ENCODE data around the gene PITPNC1. TPM values are rescaled to one million over a fixed set of nuclear protein-coding genes. Genes with fewer than 3 reads are reported as not detected.
"Not testable (repeated sequence)": the region's sequence is repeated elsewhere in the genome, so short reads cannot be mapped to it uniquely, and the experiment has no call there.

PITPNC1 gene
- total RNA-seq, 1 experiment from 2014 or later: 24.0 TPM

GRCh38 chr17:67492824-67493517 is 115.9 kb downstream of the PITPNC1 start:
- DNase-seq (ENCODE audit: low spot score): peak; percentile 45
- in situ Hi-C loops (cut with HindIII; ENCODE audit: low sequenced_read_pairs): no loop called here

GRCh38 chr17:67493812-67494211 is 116.7 kb downstream of the PITPNC1 start:
- in situ Hi-C loops (cut with HindIII; ENCODE audit: low sequenced_read_pairs): no loop called here
- DNase-seq (ENCODE audit: low spot score): no peak

- in situ Hi-C loops (cut with HindIII; ENCODE audit: low sequenced_read_pairs); DNase-seq (ENCODE audit: low spot score): not testable (repeated sequence)
These were observed 118.5 kb downstream of the PITPNC1 start for GRCh38 chr17:67495534-67495933.

GRCh38 chr17:67496286-67496685 is 119.2 kb downstream of the PITPNC1 start:
- no peak for DNase-seq (ENCODE audit: low spot score)
- in situ Hi-C loops (cut with HindIII; ENCODE audit: low sequenced_read_pairs): no loop called here

GRCh38 chr17:67499685-67500084 is 122.6 kb downstream of the PITPNC1 start:
- DNase-seq (ENCODE audit: low spot score): no peak
- in situ Hi-C loops (cut with HindIII; ENCODE audit: low sequenced_read_pairs): no loop called here

GRCh38 chr17:67500261-67500660 is 123.2 kb downstream of the PITPNC1 start:
- DNase-seq (ENCODE audit: low spot score): no peak
- in situ Hi-C loops (cut with HindIII; ENCODE audit: low sequenced_read_pairs): no loop called here

GRCh38 chr17:67500677-67501300 is 123.7 kb downstream of the PITPNC1 start:
- in situ Hi-C loops (cut with HindIII; ENCODE audit: low sequenced_read_pairs): no loop called here
- no peak for DNase-seq (ENCODE audit: low spot score)

GRCh38 chr17:67502151-67502550 is 125.1 kb downstream of the PITPNC1 start:
- DNase-seq (ENCODE audit: low spot score): no peak
- in situ Hi-C loops (cut with HindIII; ENCODE audit: low sequenced_read_pairs): no loop called here

GRCh38 chr17:67503184-67503583 is 126.1 kb downstream of the PITPNC1 start:
- in situ Hi-C loops (cut with HindIII; ENCODE audit: low sequenced_read_pairs): no loop called here
- no peak for DNase-seq (ENCODE audit: low spot score)

- no peak for DNase-seq (ENCODE audit: low spot score)
- in situ Hi-C loops (cut with HindIII; ENCODE audit: low sequenced_read_pairs): no loop called here
These were observed 126.7 kb downstream of the PITPNC1 start for GRCh38 chr17:67503739-67504138.

GRCh38 chr17:67504182-67504581 is 127.1 kb downstream of the PITPNC1 start:
- in situ Hi-C loops (cut with HindIII; ENCODE audit: low sequenced_read_pairs): no loop called here
- no peak for DNase-seq (ENCODE audit: low spot score)

GRCh38 chr17:67506966-67507365 is 129.9 kb downstream of the PITPNC1 start:
- in situ Hi-C loops (cut with HindIII; ENCODE audit: low sequenced_read_pairs): no loop called here
- no peak for DNase-seq (ENCODE audit: low spot score)

GRCh38 chr17:67509390-67510287 is 132.6 kb downstream of the PITPNC1 start:
- in situ Hi-C loops (cut with HindIII; ENCODE audit: low sequenced_read_pairs): no loop called here
- DNase-seq (ENCODE audit: low spot score): no peak

GRCh38 chr17:67511012-67511411 is 133.9 kb downstream of the PITPNC1 start:
- in situ Hi-C loops (cut with HindIII; ENCODE audit: low sequenced_read_pairs): no loop called here
- DNase-seq (ENCODE audit: low spot score): no peak

GRCh38 chr17:67511804-67512203 is 134.7 kb downstream of the PITPNC1 start:
- no peak for DNase-seq (ENCODE audit: low spot score)
- in situ Hi-C loops (cut with HindIII; ENCODE audit: low sequenced_read_pairs): no loop called here

GRCh38 chr17:67514998-67515397 is 137.9 kb downstream of the PITPNC1 start:
- in situ Hi-C loops (cut with HindIII; ENCODE audit: low sequenced_read_pairs): no loop called here
- DNase-seq (ENCODE audit: low spot score): peak; percentile 91

- DNase-seq (ENCODE audit: low spot score): peak; percentile 59
- in situ Hi-C loops (cut with HindIII; ENCODE audit: low sequenced_read_pairs): no loop called here
These were observed 138.5 kb downstream of the PITPNC1 start for GRCh38 chr17:67515490-67516083.

- in situ Hi-C loops (cut with HindIII; ENCODE audit: low sequenced_read_pairs): not testable (repeated sequence)
These were observed 139.5 kb downstream of the PITPNC1 start for GRCh38 chr17:67516571-67516970.

GRCh38 chr17:67517325-67517724 is 140.2 kb downstream of the PITPNC1 start:
- in situ Hi-C loops (cut with HindIII; ENCODE audit: low sequenced_read_pairs): no loop called here
- no peak for DNase-seq (ENCODE audit: low spot score)

More at GRCh38 chr17:67516571-67516970, 139.5 kb downstream of the PITPNC1 start:
- DNase-seq (ENCODE audit: low spot score): not testable (repeated sequence)

GRCh38 chr17:67518876-67519275 is 141.8 kb downstream of the PITPNC1 start:
- in situ Hi-C loops (cut with HindIII; ENCODE audit: low sequenced_read_pairs): no loop called here
- no peak for DNase-seq (ENCODE audit: low spot score)
